GM19023 (cell line): ENCODE data around the gene CCDC178.
"Not testable (repeated sequence)": the region's sequence is repeated elsewhere in the genome, so short reads cannot be mapped to it uniquely, and the experiment has no call there.

ENCODE experiments used
- ATAC-seq: cut with Tn5 transposase; IDR thresholded peaks from one replicate; pipeline ENCODE4 v1.9.1; 2021; ENCODE audit warnings: mild to moderate bottlenecking, moderate library complexity; ENCODE audit not compliant: unreplicated experiment

CCDC178 gene

DNA sequence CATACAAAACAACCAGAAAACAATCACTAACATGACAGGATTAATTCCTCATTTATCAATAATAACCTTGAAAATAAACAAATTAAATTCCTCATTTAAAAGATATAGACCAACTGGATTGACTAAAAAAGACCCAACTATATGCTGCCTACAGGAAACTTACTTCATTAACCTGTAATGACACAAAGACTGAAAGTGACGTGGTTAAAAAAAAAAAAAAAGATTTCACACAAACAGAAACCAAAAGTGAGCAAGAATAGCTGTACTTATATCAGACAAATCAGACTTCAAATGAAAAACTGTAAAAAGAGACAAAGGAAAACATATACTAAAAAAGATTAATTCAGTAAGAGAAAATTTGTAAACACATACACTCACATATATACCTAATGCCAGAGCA is 201.2 kb downstream of the CCDC178 start:
- no peak for ATAC-seq

DNA sequence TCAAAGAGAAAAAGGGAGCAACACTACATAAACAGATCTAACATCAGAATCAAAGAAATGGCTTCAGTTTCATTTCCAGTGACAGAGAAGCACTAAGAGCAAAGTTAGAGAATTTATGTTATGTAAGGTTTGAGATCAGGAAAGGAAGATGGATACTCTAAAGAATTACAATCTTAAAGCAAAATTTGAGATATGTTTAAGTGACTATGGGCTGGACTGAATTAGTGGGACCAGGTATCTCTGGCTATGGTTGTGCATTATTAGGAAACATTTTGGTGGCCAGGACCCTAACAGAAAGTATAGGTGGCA is 208.2 kb downstream of the CCDC178 start:
- peak; percentile 27 for ATAC-seq

DNA sequence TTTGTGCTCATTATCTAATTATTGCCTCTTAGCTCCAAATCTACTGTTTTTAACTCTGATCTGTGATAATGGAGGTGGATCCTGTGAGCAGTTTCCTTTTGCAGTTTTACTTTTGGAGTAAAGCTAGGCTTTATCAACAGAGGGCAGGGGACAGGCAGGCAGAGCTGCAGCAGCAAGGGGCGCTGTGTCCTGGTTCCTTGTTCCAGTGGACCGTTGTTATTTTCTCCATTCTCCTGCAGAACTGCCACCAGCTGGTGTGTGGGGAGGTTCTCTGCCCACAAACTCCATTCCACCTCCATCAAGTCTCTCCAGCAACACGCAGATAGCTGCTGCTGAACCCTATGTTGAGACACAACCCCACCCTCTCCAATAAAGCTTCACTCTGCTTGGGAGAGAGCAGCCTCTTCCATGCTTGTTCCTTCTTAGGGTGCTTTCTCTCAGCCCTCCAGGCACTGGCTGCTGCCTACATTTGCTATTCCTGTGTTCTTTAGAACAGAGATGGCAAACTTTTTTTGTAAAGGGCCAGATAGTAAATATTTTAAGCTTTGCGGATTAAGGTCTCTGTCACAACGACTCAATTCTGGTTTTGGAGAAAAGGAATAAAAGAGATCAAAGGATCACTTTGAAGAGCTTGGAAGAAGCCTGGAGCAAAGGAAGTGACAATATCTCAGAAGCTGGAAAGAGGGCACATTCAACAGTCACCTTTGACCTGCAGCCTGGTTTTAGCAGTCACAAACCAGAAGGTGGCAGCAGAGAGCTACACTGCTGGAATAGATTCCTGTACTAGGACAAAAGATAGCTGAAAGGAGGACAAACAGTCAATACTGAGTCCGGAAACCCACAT is 208.8 kb downstream of the CCDC178 start:
- ATAC-seq = peak; percentile 98

DNA sequence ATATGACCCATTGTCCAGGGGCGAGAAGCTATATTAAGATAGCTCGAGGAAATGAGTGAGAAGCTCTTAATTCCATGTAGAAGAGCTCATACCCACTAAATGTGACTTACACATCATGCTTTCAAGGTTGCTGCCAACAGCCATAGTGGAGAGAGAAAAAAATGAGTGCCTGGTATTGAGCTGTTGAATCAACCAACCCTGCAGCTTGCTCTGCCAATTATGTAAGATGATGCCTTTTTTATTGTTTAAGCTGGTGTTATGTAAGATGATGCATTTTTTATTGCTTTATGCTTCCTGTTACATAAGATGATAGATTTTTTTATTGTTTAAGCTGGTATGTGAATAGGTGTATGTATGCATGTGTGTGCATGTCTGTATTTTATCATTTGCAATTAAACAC is 228.2 kb downstream of the CCDC178 start:
- ATAC-seq = no peak

DNA sequence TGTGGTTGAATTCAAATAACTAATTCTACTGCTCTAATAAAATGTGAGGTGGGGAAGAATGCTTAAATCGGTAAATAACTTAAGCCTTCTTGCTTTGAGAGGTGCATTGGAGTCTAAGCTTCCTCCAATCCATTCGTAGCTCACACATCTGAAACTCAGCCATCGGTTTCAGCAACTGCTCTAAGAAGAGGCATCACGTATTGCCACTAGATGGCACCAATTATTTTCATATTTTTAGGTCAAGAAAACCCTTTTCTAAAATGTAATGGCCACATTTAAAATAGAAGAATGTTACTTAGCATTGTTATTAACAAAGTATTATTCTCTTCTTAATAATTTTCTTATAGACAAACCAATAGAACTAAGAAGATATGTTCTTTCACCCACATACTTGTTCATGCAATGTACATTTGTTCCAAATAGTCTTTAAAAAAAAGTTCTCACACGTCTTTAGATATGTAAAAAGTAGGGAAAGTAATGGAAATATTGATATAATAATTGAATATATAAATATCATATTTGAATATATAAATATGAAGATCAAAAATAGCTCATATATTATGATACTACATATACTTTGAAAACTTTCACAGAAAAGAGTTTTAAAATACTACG is 229.8 kb downstream of the CCDC178 start:
- no peak for ATAC-seq

DNA sequence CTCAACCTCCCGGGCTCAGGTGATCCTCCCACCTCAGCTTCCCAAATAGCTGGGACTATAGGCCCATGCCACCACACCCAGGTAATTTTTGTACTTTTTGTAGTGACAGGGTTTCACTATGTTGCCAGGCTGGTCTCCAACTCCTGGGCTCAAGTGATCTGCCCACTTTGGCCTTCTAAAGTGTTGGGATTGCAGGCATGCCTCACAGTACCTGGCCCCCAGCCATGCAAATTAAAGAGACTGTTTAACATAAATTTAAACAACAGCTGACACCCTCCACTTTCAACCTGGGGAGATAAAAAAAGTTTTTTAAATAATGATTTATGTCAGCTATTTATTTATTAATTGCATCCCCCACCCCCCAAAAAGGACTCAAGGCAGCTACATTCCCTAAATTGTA is 234.7 kb downstream of the CCDC178 start:
- ATAC-seq = no peak

DNA sequence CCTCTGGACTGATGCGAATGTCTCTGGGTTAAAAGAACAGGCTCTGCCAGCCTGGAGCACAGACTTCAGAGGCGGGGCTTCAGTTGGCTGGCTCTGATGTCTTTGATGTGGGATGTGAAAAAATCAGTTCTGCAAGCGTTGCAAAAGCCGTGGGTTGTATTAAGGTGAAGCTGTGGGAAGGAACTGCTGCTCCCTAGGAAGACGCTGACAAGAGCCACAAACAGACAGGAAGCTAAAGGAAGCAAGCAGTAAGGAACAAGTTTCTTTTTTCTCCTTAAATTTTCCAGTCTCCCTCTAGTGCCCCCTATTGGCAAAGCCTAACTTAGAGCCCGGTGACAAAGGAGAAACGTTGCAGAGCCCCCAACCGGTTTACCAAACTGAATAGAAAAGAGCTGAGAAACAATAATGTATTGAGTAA is 239.0 kb downstream of the CCDC178 start:
- ATAC-seq = no peak

DNA sequence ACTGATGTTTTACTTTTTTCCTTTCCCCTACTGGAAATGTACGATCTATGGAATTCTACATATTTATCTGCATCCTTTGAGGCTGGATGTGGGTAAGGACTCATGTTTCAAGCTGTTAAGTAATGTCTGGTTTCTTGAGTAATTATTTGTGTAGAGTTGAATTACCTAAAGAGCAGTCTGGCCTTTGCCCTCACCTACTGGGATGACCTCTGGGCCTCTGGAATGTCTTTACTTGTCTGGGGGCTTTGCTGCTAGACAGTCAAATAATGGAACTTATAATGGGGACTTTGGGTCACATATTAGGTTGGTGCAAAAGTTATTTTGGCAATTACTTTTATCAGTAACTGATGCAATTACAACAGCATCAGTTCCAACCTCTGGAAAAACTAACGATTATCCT is 244.7 kb downstream of the CCDC178 start:
- no peak for ATAC-seq

DNA sequence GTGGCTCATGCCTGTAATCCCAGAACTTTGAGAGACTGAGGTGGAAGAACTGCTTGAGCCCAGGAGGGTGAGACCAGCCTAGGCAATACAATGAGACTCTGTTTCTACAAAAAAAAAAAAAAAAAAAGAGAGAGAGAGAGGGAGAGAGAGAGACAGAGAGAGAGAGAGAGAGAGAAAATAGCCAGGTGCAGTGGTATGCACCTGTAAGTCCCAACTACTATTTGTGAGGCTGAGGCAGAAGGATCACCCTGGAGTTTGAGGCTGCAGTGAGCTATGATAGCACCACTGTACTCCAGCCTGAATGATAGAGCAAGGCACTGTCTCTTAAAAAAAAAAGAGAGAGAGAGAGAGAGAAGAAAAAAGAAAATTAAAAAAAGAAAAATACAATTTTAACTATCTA is 245.7 kb downstream of the CCDC178 start:
- ATAC-seq = no peak

DNA sequence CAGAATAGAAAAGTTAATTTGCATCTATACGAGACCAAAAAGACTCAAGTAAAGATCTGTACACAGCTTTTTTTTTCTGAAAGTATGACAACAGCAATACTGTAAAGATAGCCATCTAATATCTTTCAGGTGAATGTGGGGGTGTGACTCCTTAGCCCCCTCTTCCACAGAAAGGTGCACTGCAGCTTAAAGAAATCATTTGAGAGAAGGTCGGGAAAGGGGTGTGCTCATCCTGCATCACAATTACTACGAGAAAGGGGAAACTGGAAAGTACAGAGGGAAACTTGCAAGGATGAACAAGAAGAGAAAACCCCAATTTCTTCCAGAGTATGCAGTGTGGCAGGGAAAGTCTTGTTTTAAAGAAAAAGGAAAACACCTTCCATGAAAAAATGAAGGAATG is 255.6 kb downstream of the CCDC178 start:
- no peak for ATAC-seq

DNA sequence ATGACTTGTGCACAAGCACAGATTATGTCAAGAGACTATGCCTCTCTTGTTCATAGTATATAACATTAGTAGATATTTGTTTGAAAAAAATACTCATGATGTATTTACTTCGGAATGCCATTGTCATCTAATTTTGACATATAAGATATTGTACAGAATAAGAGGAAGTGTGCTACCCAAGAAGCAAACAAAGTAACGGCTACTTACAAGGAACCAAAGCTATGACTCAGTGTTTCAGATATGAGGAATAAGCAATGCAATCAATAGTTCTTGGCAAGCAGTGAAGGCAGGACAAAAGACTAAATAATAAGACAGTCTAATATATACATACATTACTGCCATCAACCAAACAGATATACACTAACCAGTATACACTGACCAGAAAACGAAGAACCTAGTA is 256.3 kb downstream of the CCDC178 start:
- no peak for ATAC-seq

DNA sequence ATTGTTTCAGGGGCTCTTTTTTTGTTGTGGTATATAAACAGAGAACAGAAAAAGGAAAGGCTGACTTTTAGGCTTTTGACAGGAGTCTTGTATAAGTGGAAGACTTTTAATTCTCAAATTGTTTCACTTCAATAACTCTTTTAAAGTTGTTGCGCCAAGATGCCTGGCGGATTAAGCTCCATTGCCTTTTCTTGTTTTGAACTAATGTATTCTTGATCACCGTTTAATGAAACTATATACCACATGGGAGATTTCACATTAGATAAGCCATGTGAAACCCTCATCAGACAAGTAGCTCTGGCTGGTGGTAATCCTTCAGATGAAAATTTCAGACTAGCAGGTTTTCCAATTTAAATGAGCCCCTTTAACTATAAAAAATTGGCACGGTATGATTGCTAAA is 257.4 kb downstream of the CCDC178 start:
- no peak for ATAC-seq

DNA sequence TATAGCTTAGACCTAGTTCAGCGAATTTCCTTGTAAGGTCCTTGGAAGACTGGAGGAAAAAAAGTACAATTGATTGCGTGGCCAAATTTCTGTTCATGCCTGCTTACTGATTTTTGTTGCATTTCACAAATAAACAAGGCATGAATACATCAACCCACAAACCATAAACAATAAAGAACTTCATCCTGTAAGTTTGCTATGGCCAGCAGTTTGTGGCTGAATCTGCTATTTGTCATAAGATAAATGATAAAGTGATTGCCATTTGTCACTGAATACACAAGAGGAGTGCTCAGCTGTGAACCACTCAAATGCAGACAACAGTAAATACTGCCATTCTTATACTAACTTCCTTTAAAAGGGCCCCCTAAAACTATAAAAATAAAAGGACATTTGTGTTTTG is 259.5 kb downstream of the CCDC178 start:
- no peak for ATAC-seq

DNA sequence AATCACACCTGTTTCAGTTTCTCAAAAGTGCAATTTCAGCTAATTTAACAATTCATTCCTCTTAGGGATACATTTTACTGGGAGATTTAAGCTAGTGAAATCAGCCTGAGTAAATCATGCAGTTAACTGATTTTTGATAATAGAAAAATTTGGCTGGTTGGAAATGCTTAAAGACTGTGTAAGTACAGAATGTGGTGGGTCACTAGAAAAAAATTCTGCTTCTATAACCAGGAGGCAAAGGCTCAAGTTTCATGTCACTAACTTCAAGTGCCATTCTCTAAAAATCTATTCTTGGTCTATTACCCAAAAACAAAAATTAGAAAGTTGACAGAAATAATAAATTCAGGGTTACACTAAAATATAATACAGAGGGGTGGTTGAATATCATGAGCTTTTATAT is 271.3 kb downstream of the CCDC178 start:
- ATAC-seq = no peak

DNA sequence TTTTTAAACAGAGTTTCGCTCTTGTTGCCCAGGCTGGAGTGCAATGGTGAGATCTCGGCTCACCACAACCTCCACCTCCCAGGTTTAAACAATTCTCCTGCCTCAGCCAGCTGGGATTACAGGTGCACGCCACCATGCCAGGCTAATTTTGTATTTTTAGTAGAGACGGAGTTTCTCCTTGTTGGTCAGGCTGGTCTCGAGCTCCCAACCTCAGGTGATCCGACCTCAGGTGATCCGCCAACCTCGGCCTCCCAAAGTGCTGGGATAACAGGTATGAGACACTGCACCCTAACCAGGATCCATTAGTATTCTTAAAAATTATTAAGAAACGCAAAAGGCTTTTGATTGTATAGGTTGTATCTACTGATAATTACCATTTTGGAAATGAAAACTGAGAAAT is 276.4 kb downstream of the CCDC178 start:
- ATAC-seq = not testable (repeated sequence)

DNA sequence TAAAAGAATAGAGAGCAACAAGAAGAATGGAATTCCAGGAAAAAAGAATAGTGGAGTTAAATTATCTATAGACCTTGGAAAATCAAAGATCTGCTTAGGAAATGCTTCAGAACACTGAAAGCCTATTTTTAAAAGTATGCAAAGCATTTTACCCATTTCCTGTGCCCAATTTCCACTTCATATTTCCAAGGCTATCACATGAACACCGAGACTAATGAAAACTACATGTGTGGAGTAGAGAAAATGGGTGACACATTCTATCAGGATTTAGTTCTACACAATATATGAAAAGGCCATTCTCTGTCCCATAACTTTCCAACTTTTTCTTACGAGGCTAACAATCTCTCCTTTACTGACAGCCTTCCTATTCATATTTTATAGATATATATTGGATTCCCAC is 279.4 kb downstream of the CCDC178 start:
- ATAC-seq = no peak

DNA sequence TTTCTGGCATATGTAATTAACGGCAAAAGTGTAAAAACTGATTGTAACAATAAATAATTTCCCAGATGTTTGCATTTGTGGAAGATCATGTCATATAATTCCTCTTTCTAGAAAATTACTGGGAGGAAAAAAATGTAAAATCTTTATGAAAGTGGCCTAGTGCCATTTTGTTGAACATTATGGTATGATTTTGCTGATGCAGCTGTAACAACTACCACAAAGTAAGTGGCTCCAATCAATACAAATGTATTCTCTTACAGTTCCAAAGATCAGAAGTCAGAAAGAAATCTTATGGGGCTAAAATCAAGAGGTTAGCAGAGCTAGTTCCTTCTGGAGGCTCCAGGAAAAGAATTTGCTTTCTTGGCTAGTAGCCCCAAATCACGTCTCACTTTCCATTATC is 281.4 kb downstream of the CCDC178 start:
- ATAC-seq = no peak

DNA sequence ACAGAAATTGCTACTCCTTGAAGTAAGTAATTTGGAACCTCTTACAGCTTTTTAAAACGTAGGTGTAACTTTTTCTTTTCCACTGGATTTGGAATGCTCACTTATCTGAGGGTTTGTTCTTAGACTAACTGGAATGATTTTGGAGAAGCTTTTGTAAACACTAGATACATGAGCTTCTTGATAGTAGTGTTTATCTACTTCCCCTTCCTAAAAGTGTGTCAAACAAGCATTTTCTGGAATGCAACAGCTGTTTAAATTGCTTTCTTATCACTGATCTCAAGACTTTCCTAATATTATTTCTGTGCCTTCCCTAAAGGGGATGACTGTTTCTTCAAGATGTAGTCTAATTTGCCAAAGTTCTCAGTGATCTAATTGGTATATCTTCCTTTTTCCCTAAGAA is 282.6 kb downstream of the CCDC178 start:
- no peak for ATAC-seq

DNA sequence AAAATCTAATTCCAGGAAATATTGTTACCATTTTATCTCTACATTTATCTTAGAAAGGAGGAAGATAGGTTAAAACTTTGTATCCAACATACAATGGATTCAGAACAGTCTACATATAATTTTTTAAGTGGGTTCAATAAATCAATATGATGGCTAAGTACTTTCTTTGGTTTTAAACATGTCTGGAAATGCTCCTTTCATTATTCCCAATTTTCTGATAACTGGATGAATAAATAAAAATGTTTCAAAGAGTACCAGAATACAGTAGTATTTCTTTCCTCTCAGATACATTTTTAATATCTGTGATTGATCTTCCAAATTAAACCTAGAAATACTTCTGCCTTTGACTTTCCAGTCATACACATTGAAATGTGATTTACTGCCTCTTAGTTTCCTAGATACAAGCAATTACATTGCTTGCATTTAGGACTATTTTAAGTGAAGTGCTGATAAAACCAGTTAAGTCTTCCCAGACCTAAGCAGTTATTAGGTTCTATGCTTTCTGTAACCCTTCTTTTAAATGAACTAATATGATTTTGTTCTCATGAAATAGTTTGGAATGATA is 283.5 kb downstream of the CCDC178 start:
- ATAC-seq = no peak

DNA sequence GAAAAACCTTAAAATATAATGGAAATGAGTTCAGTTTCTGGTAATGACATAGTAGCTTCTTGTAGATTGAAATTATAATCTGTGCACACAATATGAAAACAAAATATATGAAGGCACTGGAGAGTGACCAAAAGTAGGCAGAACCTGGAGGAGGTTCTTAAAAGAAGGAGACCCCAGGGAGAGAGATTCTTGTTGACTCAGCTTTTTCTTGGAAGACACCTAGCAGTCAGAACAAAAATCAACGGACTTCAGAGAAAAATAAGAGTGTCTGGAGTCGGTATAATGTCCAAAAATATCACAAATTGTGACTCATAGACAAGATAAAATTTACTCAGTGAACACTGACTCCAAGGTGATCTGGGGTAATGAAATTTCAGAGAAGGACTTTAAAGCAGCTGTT is 286.5 kb downstream of the CCDC178 start:
- ATAC-seq = no peak

DNA sequence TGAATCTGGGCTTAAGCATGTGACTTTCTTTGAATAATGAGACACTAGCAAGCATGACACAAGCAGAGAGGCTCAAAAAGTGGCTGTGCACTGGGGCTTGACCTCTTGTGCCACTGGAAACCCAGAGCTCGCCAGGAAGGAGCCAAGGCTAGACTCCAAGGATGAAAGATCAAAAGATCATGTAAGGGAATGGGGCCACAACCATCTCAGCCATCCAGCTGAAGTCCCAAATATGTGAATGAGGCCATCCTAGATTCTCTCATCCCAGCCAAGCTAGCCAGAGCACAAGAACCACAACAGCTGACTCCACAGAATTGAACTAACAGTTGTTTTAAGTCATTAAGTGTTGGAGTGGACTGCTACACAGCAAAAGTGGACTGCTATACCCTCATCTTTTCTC is 288.1 kb downstream of the CCDC178 start:
- no peak for ATAC-seq

DNA sequence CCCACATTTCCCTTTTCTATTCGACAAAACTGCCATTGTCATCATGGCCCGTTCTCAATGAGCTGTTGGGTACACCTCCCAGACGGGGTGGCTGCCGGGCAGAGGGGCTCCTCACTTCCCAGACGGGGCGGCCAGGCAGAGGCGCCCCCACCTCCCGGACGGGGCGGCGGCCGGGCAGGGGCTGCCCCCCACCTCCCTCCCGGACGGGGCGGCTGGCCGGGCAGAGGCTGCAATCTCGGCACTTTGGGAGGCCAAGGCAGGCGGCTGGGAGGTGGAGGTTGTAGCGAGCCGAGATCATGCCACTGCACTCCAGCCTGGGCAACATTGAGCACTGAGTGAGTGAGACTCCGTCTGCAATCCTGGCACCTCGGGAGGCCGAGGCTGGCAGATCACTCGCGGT is 292.7 kb downstream of the CCDC178 start:
- ATAC-seq = not testable (repeated sequence)

DNA sequence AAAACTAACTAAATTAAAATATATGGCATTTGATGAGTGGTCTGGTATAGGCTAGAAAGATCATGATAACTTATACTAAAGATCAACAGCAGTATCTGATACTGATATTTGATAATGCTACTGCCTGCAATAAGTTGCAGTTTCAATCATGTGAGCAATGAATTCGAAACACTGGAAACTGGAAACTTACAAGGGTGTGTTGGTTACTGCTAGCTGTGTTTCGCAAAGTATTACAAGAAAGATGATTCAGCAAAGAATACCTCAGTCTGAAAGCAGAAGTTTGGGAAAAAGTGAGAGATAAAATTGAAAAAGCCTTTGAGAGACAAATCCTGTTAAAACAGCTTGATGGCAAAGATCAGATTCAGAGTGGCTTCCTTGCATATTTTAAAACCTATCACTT is 294.5 kb downstream of the CCDC178 start:
- no peak for ATAC-seq
